Parathyroid adenoma (tissue), 2 donors: ENCODE results near the gene RALGAPA1.

Experiments
- H2AFZ ChIP-seq: fragments of 300-600 bp; sonication (generic); one replicate; pipeline ENCODE4 v1.7.0; 2017; ENCODE audit warnings: antibody characterized with exemption, mild to moderate bottlenecking
- H3K27ac ChIP-seq: fragments of 300-600 bp; sonication (generic); one replicate; pipeline ENCODE4 v1.7.0; 2017
- H3K27me3 ChIP-seq: fragments of 300-600 bp; sonication (generic); one replicate; pipeline ENCODE4 v1.7.0; 2017; ENCODE audit warnings: low read length; ENCODE audit not compliant: control insufficient read depth, insufficient read depth
- H3K36me3 ChIP-seq: fragments of 300-600 bp; sonication (generic); one replicate; pipeline ENCODE4 v1.7.0; 2017; ENCODE audit warnings: low read length; ENCODE audit not compliant: control insufficient read depth, insufficient read depth
- H3K4me1 ChIP-seq: fragments of 300-600 bp; sonication (generic); one replicate; pipeline ENCODE4 v1.7.0; 2017; ENCODE audit warnings: control low read depth
- H3K4me2 ChIP-seq: fragments of 300-600 bp; sonication (generic); one replicate; pipeline ENCODE4 v1.7.0; 2017; ENCODE audit warnings: low read length
- H3K4me3 ChIP-seq: fragments of 300-600 bp; sonication (generic); one replicate; pipeline ENCODE4 v1.7.0; 2017; ENCODE audit warnings: low read depth, low read length
- H3K79me2 ChIP-seq: fragments of 300-600 bp; sonication (generic); one replicate; pipeline ENCODE4 v1.7.0; 2017; ENCODE audit warnings: control low read depth
- H3K9ac ChIP-seq: fragments of 300-600 bp; sonication (generic); one replicate; pipeline ENCODE4 v1.7.0; 2017; ENCODE audit warnings: mild to moderate bottlenecking
- H3K9me3 ChIP-seq: fragments of 300-600 bp; sonication (generic); one replicate; pipeline ENCODE4 v1.7.0; 2017; ENCODE audit warnings: low read length; ENCODE audit not compliant: control insufficient read depth
- TF ChIP-seq, protein P1 (sequence below): fragments of 300-600 bp; sonication (generic); IDR thresholded peaks from one replicate; pipeline ENCODE4 v1.7.0; 2017; ENCODE audit warnings: antibody characterized with exemption, mild to moderate bottlenecking
- donor health status: primary hyperparathyroidism.

The RALGAPA1 gene

DNA sequence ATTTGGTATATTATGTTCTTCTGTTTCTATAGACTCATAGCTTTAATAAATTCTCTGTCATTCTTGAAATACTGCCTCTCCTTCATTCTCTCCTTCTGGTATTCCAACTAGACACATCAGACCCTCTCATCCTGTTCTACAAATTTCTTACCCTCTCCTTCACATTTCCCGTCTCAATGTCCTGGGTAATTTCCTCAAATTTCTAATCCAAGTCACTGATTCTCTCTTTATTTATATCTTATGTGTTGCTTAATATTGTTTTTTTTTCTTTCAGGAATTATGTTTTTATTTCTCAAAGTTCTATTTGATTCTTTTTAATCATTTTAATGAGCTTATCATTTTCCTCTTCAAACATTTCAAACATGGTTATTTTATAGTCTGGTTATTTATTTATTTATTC is 94.0 kb downstream of the RALGAPA1 start:
- TF ChIP-seq, protein P1, sequence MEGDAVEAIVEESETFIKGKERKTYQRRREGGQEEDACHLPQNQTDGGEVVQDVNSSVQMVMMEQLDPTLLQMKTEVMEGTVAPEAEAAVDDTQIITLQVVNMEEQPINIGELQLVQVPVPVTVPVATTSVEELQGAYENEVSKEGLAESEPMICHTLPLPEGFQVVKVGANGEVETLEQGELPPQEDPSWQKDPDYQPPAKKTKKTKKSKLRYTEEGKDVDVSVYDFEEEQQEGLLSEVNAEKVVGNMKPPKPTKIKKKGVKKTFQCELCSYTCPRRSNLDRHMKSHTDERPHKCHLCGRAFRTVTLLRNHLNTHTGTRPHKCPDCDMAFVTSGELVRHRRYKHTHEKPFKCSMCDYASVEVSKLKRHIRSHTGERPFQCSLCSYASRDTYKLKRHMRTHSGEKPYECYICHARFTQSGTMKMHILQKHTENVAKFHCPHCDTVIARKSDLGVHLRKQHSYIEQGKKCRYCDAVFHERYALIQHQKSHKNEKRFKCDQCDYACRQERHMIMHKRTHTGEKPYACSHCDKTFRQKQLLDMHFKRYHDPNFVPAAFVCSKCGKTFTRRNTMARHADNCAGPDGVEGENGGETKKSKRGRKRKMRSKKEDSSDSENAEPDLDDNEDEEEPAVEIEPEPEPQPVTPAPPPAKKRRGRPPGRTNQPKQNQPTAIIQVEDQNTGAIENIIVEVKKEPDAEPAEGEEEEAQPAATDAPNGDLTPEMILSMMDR, result no peak

DNA sequence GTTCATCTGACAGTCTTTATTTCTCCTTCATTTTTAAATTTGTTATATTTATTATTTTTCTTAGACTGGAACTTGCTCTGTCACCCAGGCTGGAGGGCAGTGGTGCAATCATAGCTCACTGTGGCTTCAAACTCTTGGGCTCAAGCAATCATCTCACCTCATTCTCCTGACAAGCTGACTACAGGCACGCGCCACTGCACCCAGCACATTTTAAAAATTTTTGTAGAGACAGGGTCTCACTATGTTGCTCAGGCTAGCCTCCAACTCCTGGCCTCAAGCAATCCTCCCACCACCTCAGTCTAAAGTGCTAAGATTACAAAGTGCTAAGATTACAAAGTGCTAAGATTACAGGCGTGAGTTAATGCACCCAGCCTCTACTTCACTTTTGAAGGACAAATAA is 96.6 kb downstream of the RALGAPA1 start:
- H3K9me3 ChIP-seq, result no peaks in the 10 kb centered on the region
- H3K27me3 ChIP-seq, result no peaks in the 10 kb centered on the region
- H3K9ac ChIP-seq, result no peak overlapping the region
- H3K4me2 ChIP-seq, result no peak overlapping the region
- TF ChIP-seq, protein P1, result no peak
- no peak overlapping the region for H3K27ac ChIP-seq
- H3K79me2 ChIP-seq, result no peaks in the 10 kb centered on the region
- no peaks in the 10 kb centered on the region for H3K4me1 ChIP-seq
- no peaks in the 10 kb centered on the region for H3K36me3 ChIP-seq
- H3K4me3 ChIP-seq, result no peak overlapping the region
- no peak overlapping the region for H2AFZ ChIP-seq

More for the DNA sequence above, 94.0 kb downstream of the RALGAPA1 start:
- no peak overlapping the region for H3K27ac ChIP-seq
- H3K79me2 ChIP-seq, result no peaks in the 10 kb centered on the region
- no peak overlapping the region for H2AFZ ChIP-seq
- no peaks in the 10 kb centered on the region for H3K9me3 ChIP-seq
- no peak overlapping the region for H3K9ac ChIP-seq
- no peaks in the 10 kb centered on the region for H3K27me3 ChIP-seq
- H3K4me2 ChIP-seq, result no peak overlapping the region
- H3K4me1 ChIP-seq, result no peaks in the 10 kb centered on the region
- H3K4me3 ChIP-seq, result no peak overlapping the region
- H3K36me3 ChIP-seq, result no peaks in the 10 kb centered on the region

DNA sequence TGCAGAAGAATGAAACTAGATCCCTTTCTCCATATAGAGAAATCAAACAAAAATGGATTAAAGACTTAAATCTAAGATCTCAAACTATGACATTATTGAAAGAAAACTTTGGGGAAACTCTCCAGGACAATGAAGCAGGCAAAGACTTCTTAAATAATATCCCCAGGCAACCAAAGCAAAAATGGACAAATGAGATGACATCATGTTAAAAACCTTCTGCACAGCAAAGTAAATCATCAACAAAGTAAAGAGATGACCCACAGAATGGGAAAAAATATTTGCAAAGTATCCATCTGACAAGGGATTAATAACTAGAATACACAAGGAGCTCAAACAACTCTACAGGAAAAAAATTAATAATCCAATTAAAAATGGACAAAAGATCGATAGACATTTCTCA is 101.0 kb downstream of the RALGAPA1 start:
- no peak overlapping the region for H3K4me2 ChIP-seq
- no peaks in the 10 kb centered on the region for H3K9me3 ChIP-seq
- H3K27ac ChIP-seq, result no peak overlapping the region
- no peaks in the 10 kb centered on the region for H3K27me3 ChIP-seq
- H2AFZ ChIP-seq, result no peak overlapping the region
- TF ChIP-seq, protein P1, result no peak
- H3K79me2 ChIP-seq, result no peaks in the 10 kb centered on the region
- H3K36me3 ChIP-seq, result no peaks in the 10 kb centered on the region
- H3K9ac ChIP-seq, result no peak overlapping the region
- no peak overlapping the region for H3K4me3 ChIP-seq
- no peaks in the 10 kb centered on the region for H3K4me1 ChIP-seq

DNA sequence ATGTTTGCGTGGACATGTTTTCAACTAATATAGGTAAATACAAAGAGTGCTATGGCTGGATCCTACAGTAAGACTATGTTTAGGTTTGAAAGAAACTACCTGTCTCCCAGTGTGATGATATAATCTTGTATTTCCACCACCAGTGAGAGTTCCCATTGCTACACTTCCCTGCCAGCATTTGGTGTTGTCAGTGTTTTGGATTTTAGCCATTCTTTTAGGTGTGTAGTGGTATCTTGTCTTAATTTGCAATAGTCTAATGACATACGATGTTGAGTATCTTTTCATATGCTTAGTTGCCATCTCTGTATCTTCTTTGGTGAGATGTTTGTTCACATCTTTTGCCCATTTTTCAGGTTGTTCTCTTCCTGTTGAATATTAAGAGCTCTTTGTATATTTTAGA is 103.5 kb downstream of the RALGAPA1 start:
- no peaks in the 10 kb centered on the region for H3K79me2 ChIP-seq
- no peak overlapping the region for H2AFZ ChIP-seq
- H3K9ac ChIP-seq, result no peak overlapping the region
- TF ChIP-seq, protein P1, result no peak
- no peaks in the 10 kb centered on the region for H3K4me1 ChIP-seq
- no peaks in the 10 kb centered on the region for H3K27me3 ChIP-seq
- H3K9me3 ChIP-seq, result no peaks in the 10 kb centered on the region
- H3K27ac ChIP-seq, result no peak overlapping the region
- no peaks in the 10 kb centered on the region for H3K36me3 ChIP-seq
- no peak overlapping the region for H3K4me3 ChIP-seq
- H3K4me2 ChIP-seq, result no peak overlapping the region

DNA sequence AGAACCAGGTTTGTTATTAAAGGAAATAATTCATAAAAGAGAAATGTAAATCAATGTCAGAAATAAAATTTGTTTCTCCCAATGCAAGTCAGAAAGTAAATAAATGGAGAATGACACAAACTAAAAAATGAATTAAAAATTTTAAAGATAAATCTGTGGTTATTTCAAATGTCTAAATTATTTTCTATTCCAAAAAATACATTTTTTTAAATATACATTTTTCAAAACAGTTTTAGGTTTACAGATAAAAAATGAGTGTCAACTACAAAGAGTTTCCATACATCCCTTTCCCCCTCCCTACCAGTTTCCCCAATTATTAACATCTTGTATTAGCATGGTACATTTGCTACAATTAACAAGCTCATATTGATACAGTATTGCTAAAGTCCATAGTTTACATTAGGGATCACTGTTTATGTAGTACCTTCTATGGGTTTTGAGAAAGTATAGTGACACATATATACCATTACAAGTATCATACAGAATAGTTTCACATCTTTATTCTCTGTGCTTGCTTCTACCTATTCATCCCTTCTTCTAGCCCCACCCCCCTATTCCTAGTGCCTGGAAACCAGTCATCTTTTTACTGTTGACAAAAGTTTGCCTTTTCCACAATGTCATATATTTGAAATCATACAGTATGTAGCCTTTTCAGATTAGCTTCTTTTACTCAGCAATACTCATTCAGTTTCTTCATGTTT is 104.2 kb downstream of the RALGAPA1 start:
- H3K9ac ChIP-seq, result no peak overlapping the region
- no peak overlapping the region for H2AFZ ChIP-seq
- no peaks in the 10 kb centered on the region for H3K27me3 ChIP-seq
- H3K79me2 ChIP-seq, result no peaks in the 10 kb centered on the region
- no peaks in the 10 kb centered on the region for H3K36me3 ChIP-seq
- TF ChIP-seq, protein P1, result no peak
- H3K9me3 ChIP-seq, result no peaks in the 10 kb centered on the region
- H3K4me3 ChIP-seq, result no peak overlapping the region
- H3K4me2 ChIP-seq, result no peak overlapping the region
- no peaks in the 10 kb centered on the region for H3K4me1 ChIP-seq
- H3K27ac ChIP-seq, result no peak overlapping the region
